Measurements from ENCODE around the gene OAS3. TPM values are rescaled to one million over a fixed set of nuclear protein-coding genes. Genes with fewer than 3 reads are reported as not detected.

Gene OAS3
- total and polyA plus RNA-seq, 3 donors from 2014 or later = 6.9 to 11.5 (median 8.5) TPM

DNA sequence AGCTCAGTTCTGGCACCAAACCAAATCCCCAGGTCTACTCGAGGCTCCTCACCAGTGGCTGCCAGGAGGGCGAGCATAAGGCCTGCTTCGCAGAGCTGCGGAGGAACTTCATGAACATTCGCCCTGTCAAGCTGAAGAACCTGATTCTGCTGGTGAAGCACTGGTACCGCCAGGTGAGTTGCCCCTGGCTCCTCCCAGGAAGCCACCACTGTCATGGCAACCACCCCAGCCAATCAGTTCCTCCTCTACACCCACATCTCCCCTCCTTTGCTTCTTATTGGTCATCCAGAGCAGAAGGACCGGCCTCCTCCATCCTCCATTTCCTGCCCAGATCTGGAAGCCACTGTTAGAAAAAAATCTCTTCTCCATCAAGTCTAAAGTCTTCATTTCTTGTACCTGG, 22.8 kb downstream of the OAS3 start:
- DNase-seq = peak; percentile 45
- WGBS, 2 donors = 59 to 72% methylated on average over 7 of the region's 7 CpGs
- Histone ChIP-seq H3K4me3 (no peak overlapping the region), H3K4me1 (no peaks in the 10 kb centered on the region), H3K27me3 (no peaks in the 10 kb centered on the region), H3K27ac (no peak overlapping the region), H3K36me3 (ENCODE audit: low read depth, missing control alignments) (no peaks in the 10 kb centered on the region), H3K9me3 (no peaks in the 10 kb centered on the region)
- intact Hi-C loops (cut with DNase I; ENCODE audit: low total_unique reads) = no loop called here
- TF ChIP-seq POLR2A (IDR thresholded peaks at IDR 0.05) = no peak

GRCh38 chr12:112961536-112961935, 23.3 kb downstream of the OAS3 start:
- no peak for DNase-seq
- H3K9me3 ChIP-seq = no peaks in the 10 kb centered on the region
- no peak overlapping the region for H3K4me3 ChIP-seq
- no peaks in the 10 kb centered on the region for H3K27me3 ChIP-seq
- intact Hi-C loops (cut with DNase I; ENCODE audit: low total_unique reads) = no loop called here
- H3K36me3 ChIP-seq (ENCODE audit: low read depth, missing control alignments) = no peaks in the 10 kb centered on the region
- WGBS, 2 donors = 66 to 78% methylated on average over 4 of the region's 4 CpGs
- no peaks in the 10 kb centered on the region for H3K4me1 ChIP-seq
- no peak overlapping the region for H3K27ac ChIP-seq
- TF ChIP-seq, protein P1, sequence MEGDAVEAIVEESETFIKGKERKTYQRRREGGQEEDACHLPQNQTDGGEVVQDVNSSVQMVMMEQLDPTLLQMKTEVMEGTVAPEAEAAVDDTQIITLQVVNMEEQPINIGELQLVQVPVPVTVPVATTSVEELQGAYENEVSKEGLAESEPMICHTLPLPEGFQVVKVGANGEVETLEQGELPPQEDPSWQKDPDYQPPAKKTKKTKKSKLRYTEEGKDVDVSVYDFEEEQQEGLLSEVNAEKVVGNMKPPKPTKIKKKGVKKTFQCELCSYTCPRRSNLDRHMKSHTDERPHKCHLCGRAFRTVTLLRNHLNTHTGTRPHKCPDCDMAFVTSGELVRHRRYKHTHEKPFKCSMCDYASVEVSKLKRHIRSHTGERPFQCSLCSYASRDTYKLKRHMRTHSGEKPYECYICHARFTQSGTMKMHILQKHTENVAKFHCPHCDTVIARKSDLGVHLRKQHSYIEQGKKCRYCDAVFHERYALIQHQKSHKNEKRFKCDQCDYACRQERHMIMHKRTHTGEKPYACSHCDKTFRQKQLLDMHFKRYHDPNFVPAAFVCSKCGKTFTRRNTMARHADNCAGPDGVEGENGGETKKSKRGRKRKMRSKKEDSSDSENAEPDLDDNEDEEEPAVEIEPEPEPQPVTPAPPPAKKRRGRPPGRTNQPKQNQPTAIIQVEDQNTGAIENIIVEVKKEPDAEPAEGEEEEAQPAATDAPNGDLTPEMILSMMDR (IDR thresholded peaks at IDR 0.05) = no peak
- no peak for TF ChIP-seq POLR2A (IDR thresholded peaks at IDR 0.05)

- Histone ChIP-seq H3K4me1 (no peaks in the 10 kb centered on the region), H3K36me3 (ENCODE audit: low read depth, missing control alignments) (no peaks in the 10 kb centered on the region), H3K9me3 (no peaks in the 10 kb centered on the region), H3K4me3 (no peak overlapping the region), H3K27me3 (no peaks in the 10 kb centered on the region), H3K27ac (no peak overlapping the region)
- no peak for DNase-seq
- 93% methylated on average over 7 of the region's 7 CpGs for WGBS, 2 donors
- TF ChIP-seq, protein P1 (IDR thresholded peaks at IDR 0.05) = no peak
- TF ChIP-seq POLR2A (IDR thresholded peaks at IDR 0.05) = no peak
- intact Hi-C loops (cut with DNase I; ENCODE audit: low total_unique reads) = no loop called here
Measured at GRCh38 chr12:112962561-112962960, 24.3 kb downstream of the OAS3 start.

- H3K4me3 ChIP-seq = no peak overlapping the region
- no peaks in the 10 kb centered on the region for H3K36me3 ChIP-seq (ENCODE audit: low read depth, missing control alignments)
- WGBS, 2 donors = 85 to 95% methylated on average over 12 to 14 of the region's 14 CpGs
- TF ChIP-seq, protein P1 (IDR thresholded peaks at IDR 0.05) = no peak
- no peak for TF ChIP-seq POLR2A (IDR thresholded peaks at IDR 0.05)
- no peaks in the 10 kb centered on the region for H3K4me1 ChIP-seq
- no peak for DNase-seq
- intact Hi-C loops (cut with DNase I; ENCODE audit: low total_unique reads) = no loop called here
- no peaks in the 10 kb centered on the region for H3K27me3 ChIP-seq
- H3K9me3 ChIP-seq = no peaks in the 10 kb centered on the region
- H3K27ac ChIP-seq = no peak overlapping the region
Measured at GRCh38 chr12:112963227-112963861, 25.1 kb downstream of the OAS3 start.

GRCh38 chr12:112964067-112964670, 25.9 kb downstream of the OAS3 start:
- intact Hi-C loops (cut with DNase I; ENCODE audit: low total_unique reads) = no loop called here
- Histone ChIP-seq H3K27ac (no peak overlapping the region), H3K4me1 (no peaks in the 10 kb centered on the region), H3K36me3 (ENCODE audit: low read depth, missing control alignments) (no peaks in the 10 kb centered on the region), H3K4me3 (no peak overlapping the region), H3K27me3 (no peaks in the 10 kb centered on the region), H3K9me3 (no peaks in the 10 kb centered on the region)
- no peak for DNase-seq
- no peak for TF ChIP-seq POLR2A (IDR thresholded peaks at IDR 0.05)
- TF ChIP-seq, protein P1 (IDR thresholded peaks at IDR 0.05) = no peak
- WGBS, 2 donors = 80 to 96% methylated on average over 4 to 6 of the region's 6 CpGs

All from testis (tissue), 3 donors.